Measurements from ENCODE around the gene FAXC.

Gene FAXC

DNA sequence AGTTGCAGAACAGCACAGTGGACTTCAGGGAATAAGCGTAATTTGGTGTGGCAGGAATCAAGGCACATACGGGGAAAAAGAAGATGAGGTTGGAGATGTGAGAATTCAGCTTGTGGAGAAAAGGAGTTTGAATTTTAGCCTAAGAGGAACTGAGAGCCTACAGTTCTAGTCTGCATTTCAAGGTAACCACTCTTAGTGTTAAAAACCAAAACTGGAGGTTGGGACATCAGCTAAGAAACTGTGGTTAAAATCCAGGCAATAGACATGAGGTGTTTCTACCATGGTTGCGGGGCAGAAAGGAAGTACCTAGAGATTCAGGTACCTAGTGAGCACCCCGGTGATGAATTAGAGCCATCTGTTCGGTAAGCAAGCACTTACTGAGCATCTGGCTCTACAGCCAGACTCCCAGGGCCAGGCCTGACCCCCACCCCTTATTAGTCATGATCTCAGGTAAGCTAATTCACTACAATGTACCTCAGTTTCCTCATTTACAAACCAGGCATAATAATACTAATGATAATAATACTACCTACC is 44.4 kb downstream of the FAXC start:
- H4K20me1 ChIP-seq (ENCODE audit: insufficient read depth, low read length), result no peaks in the 10 kb centered on the region
- H3K4me3 ChIP-seq (ENCODE audit: low read length), result peak overlapping the region; percentile 20; the same call in 1 of the 2 replicates
- H3K36me3 ChIP-seq (replicated peaks; ENCODE audit: low read depth, low read length), result no peaks in the 10 kb centered on the region
- no peak for TF ChIP-seq EZH2phosphoT487 (IDR thresholded peaks at IDR 0.05; ENCODE audit: low read depth)
- TF ChIP-seq, protein P1, sequence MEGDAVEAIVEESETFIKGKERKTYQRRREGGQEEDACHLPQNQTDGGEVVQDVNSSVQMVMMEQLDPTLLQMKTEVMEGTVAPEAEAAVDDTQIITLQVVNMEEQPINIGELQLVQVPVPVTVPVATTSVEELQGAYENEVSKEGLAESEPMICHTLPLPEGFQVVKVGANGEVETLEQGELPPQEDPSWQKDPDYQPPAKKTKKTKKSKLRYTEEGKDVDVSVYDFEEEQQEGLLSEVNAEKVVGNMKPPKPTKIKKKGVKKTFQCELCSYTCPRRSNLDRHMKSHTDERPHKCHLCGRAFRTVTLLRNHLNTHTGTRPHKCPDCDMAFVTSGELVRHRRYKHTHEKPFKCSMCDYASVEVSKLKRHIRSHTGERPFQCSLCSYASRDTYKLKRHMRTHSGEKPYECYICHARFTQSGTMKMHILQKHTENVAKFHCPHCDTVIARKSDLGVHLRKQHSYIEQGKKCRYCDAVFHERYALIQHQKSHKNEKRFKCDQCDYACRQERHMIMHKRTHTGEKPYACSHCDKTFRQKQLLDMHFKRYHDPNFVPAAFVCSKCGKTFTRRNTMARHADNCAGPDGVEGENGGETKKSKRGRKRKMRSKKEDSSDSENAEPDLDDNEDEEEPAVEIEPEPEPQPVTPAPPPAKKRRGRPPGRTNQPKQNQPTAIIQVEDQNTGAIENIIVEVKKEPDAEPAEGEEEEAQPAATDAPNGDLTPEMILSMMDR (IDR thresholded peaks at IDR 0.05; ENCODE audit: low read depth, low read length), result no peak
- no peak overlapping the region for H3K9ac ChIP-seq (ENCODE audit: low read length)
- peak overlapping the region; percentile 20; the same call in 1 of the 2 replicates for H3K27ac ChIP-seq (ENCODE audit: low read length)
- H2AFZ ChIP-seq (ENCODE audit: low read depth, low read length), result no peak overlapping the region
- H3K79me2 ChIP-seq (ENCODE audit: low read length), result no peaks in the 10 kb centered on the region
- no peaks in the 10 kb centered on the region for H3K27me3 ChIP-seq (ENCODE audit: low read depth, low read length)
- H3K4me1 ChIP-seq (ENCODE audit: low read length), result peaks cover 11% of the 10 kb centered on the region
- H3K9me3 ChIP-seq (ENCODE audit: insufficient read depth, low read length), result no peaks in the 10 kb centered on the region
- peak overlapping the region; percentile 77 for H3K4me2 ChIP-seq (ENCODE audit: low read length)

DNA sequence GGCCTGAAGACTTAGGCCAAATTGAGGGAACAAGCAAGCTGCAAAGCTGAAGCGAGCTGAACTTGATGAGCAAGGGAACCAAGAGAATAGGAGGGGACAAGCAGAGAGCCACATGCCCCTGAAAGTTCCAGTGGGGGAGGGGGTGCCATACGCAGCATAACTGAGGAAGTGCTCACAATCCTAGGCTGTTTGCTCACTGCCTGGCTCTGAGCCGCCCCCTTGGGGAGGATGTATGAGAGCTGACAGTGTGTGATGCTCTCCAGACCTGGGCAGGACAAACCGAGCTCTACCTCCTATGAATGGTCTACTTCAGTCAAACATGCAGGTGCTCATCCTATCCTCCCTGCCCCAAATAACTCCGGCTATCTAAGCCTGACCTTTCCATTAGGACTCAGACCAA is 52.1 kb downstream of the FAXC start:
- Histone ChIP-seq H3K4me3 (ENCODE audit: low read length) (no peak overlapping the region), H3K4me2 (ENCODE audit: low read length) (no peak overlapping the region), H3K27me3 (ENCODE audit: low read depth, low read length) (no peaks in the 10 kb centered on the region), H3K9me3 (ENCODE audit: insufficient read depth, low read length) (no peaks in the 10 kb centered on the region), H3K36me3 (replicated peaks; ENCODE audit: low read depth, low read length) (no peaks in the 10 kb centered on the region), H3K27ac (ENCODE audit: low read length) (no peak overlapping the region), H3K4me1 (ENCODE audit: low read length) (no peaks in the 10 kb centered on the region), H4K20me1 (ENCODE audit: insufficient read depth, low read length) (no peaks in the 10 kb centered on the region), H2AFZ (ENCODE audit: low read depth, low read length) (no peak overlapping the region), H3K9ac (ENCODE audit: low read length) (no peak overlapping the region), H3K79me2 (ENCODE audit: low read length) (no peaks in the 10 kb centered on the region)
- TF ChIP-seq EZH2phosphoT487 (IDR thresholded peaks at IDR 0.05; ENCODE audit: low read depth), result no peak
- TF ChIP-seq, protein P1 (IDR thresholded peaks at IDR 0.05; ENCODE audit: low read depth, low read length), result no peak

DNA sequence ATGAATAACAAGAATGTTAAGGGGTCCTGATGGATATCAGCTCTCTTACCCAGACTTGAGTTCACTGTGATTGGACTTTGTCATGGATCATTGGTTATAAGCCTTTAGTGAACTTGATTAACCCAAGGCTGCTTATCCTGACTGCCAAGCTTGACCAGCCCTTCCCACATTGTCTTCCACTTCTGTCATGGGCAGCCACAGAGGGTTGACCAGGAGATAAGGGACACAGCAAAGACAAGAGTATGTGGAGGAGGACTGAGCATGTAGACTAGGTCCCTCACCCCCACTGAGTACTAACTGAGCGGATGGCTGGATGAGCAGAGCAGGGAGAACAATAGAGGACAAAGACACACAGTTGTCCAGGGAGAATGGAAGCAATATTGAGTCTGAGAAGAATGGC is 52.5 kb downstream of the FAXC start:
- no peaks in the 10 kb centered on the region for H3K27me3 ChIP-seq (ENCODE audit: low read depth, low read length)
- no peaks in the 10 kb centered on the region for H3K4me1 ChIP-seq (ENCODE audit: low read length)
- no peaks in the 10 kb centered on the region for H3K9me3 ChIP-seq (ENCODE audit: insufficient read depth, low read length)
- no peak overlapping the region for H3K4me3 ChIP-seq (ENCODE audit: low read length)
- no peak overlapping the region for H3K4me2 ChIP-seq (ENCODE audit: low read length)
- H3K36me3 ChIP-seq (replicated peaks; ENCODE audit: low read depth, low read length), result no peaks in the 10 kb centered on the region
- no peaks in the 10 kb centered on the region for H4K20me1 ChIP-seq (ENCODE audit: insufficient read depth, low read length)
- no peak overlapping the region for H3K27ac ChIP-seq (ENCODE audit: low read length)
- TF ChIP-seq, protein P1 (IDR thresholded peaks at IDR 0.05; ENCODE audit: low read depth, low read length), result no peak
- no peak for TF ChIP-seq EZH2phosphoT487 (IDR thresholded peaks at IDR 0.05; ENCODE audit: low read depth)
- H3K79me2 ChIP-seq (ENCODE audit: low read length), result no peaks in the 10 kb centered on the region
- no peak overlapping the region for H3K9ac ChIP-seq (ENCODE audit: low read length)
- H2AFZ ChIP-seq (ENCODE audit: low read depth, low read length), result no peak overlapping the region

DNA sequence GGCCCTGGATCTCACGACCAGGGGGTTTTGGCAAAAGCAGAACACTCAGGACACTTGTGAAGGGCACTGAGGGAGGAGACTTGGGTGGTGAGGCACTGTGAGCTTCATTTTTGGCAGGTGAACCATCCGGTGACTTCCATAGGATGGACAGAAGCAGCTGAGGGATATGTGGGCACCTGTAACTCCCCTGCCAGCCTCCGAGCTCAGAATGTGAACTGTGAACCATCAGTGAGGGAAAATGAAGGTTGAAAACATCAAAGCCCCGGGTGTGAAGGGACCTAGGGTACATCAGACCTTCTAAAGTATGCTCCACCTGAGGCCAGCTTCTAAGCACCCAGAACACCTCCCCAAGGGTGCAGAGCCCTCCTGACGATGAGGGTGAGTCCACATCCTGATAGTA is 53.2 kb downstream of the FAXC start:
- H3K9ac ChIP-seq (ENCODE audit: low read length), result no peak overlapping the region
- H4K20me1 ChIP-seq (ENCODE audit: insufficient read depth, low read length), result no peaks in the 10 kb centered on the region
- H3K27me3 ChIP-seq (ENCODE audit: low read depth, low read length), result no peaks in the 10 kb centered on the region
- H3K36me3 ChIP-seq (replicated peaks; ENCODE audit: low read depth, low read length), result no peaks in the 10 kb centered on the region
- H3K4me2 ChIP-seq (ENCODE audit: low read length), result no peak overlapping the region
- H2AFZ ChIP-seq (ENCODE audit: low read depth, low read length), result no peak overlapping the region
- no peaks in the 10 kb centered on the region for H3K4me1 ChIP-seq (ENCODE audit: low read length)
- H3K79me2 ChIP-seq (ENCODE audit: low read length), result no peaks in the 10 kb centered on the region
- H3K4me3 ChIP-seq (ENCODE audit: low read length), result no peak overlapping the region
- H3K27ac ChIP-seq (ENCODE audit: low read length), result no peak overlapping the region
- TF ChIP-seq, protein P1 (IDR thresholded peaks at IDR 0.05; ENCODE audit: low read depth, low read length), result no peak
- no peak for TF ChIP-seq EZH2phosphoT487 (IDR thresholded peaks at IDR 0.05; ENCODE audit: low read depth)
- no peaks in the 10 kb centered on the region for H3K9me3 ChIP-seq (ENCODE audit: insufficient read depth, low read length)

All from OCI-LY3 (cell line).